ENCODE results near the gene ST3GAL6. TPM values are rescaled to one million over a fixed set of nuclear protein-coding genes. Genes with fewer than 3 reads are reported as not detected.
A peak's percentile ranks its signal among the peaks of the same experiment; 100 is the strongest.

Gene ST3GAL6
- total RNA-seq, 1 donor from 2014 or later: 46.8 TPM

DNA sequence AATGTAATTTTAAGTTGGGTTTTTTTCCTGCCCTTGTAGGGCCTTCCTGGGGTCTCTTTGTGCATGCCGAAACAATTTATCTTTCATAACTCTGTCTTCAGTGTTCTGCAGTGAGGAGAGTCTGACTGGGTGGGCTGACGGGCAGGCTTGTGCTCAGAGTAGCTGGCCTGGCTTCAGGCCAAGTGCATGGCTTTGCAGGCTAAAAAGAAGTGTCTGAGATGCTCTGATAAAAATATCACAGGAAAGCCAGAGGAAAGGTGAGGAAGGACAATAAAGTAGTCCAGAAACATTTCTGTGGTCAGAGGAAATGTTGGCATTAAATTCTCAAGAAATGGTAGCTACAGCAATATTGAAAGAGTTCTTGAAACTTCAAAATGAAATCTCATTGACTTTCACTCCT lies 25.5 kb downstream of the ST3GAL6 start:
- Mint-ChIP-seq H3K27ac (peak overlapping the region; percentile 88), H3K4me1 (ENCODE audit: low read depth) (peaks cover 13% of the 10 kb centered on the region), H3K27me3 (no peaks in the 10 kb centered on the region), H3K4me3 (ENCODE audit: low read depth) (no peak overlapping the region), H3K9me3 (ENCODE audit: low read depth) (no peaks in the 10 kb centered on the region), H3K36me3 (ENCODE audit: insufficient read depth) (peaks cover 28% of the 10 kb centered on the region)
- TF ChIP-seq, protein P1, sequence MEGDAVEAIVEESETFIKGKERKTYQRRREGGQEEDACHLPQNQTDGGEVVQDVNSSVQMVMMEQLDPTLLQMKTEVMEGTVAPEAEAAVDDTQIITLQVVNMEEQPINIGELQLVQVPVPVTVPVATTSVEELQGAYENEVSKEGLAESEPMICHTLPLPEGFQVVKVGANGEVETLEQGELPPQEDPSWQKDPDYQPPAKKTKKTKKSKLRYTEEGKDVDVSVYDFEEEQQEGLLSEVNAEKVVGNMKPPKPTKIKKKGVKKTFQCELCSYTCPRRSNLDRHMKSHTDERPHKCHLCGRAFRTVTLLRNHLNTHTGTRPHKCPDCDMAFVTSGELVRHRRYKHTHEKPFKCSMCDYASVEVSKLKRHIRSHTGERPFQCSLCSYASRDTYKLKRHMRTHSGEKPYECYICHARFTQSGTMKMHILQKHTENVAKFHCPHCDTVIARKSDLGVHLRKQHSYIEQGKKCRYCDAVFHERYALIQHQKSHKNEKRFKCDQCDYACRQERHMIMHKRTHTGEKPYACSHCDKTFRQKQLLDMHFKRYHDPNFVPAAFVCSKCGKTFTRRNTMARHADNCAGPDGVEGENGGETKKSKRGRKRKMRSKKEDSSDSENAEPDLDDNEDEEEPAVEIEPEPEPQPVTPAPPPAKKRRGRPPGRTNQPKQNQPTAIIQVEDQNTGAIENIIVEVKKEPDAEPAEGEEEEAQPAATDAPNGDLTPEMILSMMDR (IDR thresholded peaks at IDR 0.05; ENCODE audit: unreplicated experiment): no peak
- DNase-seq (ENCODE audit: low spot score, unreplicated experiment): no peak

DNA sequence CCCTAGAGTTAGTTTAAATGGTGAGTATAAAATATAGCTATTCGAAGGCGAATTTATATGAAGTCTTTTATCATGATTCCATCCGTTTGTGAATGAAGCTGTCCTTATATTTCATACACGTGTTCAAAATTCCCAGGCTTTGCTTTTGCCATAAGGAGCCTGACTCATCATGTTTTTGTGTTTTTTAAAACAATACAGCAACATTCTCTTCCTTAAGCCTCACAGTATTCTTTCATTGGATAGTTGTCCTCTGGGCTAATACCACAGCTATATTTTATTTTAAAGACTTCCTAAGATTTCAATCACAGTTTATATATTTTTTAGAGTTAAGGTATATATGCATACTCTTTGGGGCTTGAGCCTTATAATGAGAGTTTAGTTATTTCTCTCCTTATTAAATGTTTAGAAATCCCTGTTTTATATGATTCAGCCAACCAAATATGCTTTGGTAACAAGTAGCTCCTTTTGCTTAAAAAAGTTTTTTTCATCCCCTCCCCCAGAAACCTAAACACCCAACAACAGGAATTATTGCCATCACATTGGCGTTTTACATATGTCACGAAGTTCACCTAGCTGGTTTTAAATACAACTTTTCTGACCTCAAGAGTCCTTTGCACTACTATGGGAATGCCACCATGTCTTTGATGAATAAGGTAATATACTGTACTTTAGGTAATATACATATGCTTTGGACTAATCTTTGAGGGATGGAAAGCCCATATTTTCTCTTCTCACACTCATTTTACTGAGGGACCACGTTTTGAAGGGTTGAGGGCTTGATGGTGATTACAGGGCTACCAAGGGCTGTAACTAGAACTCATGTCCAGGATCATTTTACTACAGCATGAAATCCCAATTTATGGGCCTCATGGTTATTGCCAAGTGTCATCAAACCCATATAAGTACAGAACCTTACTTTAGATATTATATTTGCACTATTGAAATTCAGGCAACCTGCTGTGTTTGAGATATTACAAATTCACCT lies 28.5 kb downstream of the ST3GAL6 start:
- no peak overlapping the region for H3K27ac Mint-ChIP-seq
- no peaks in the 10 kb centered on the region for H3K9me3 Mint-ChIP-seq (ENCODE audit: low read depth)
- H3K36me3 Mint-ChIP-seq (ENCODE audit: insufficient read depth): peaks cover 21% of the 10 kb centered on the region
- TF ChIP-seq, protein P1 (IDR thresholded peaks at IDR 0.05; ENCODE audit: unreplicated experiment): no peak
- DNase-seq (ENCODE audit: low spot score, unreplicated experiment): no peak
- peaks cover 14% of the 10 kb centered on the region for H3K4me1 Mint-ChIP-seq (ENCODE audit: low read depth)
- no peak overlapping the region for H3K4me3 Mint-ChIP-seq (ENCODE audit: low read depth)
- H3K27me3 Mint-ChIP-seq: no peaks in the 10 kb centered on the region

DNA sequence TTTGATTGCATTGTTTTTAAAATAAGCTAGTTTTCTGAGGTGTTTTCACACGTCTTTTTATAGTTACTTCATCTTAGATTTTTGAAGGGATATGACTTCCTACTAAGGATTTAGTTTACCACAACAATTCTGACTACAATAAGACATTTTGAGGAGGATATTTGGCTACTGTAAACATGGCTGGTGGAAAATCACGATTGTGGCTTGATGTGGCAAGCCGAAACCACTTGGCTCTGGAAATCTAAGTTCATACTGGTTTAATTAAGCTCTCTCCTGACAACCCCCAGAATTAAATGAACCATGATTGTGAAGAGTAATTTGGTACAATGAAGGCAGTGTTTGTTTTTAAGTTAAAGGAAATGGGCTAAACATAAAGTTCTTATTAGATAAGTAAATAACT lies 30.8 kb downstream of the ST3GAL6 start:
- Mint-ChIP-seq H3K27ac (peak overlapping the region; percentile 54), H3K4me3 (ENCODE audit: low read depth) (no peak overlapping the region), H3K9me3 (ENCODE audit: low read depth) (no peaks in the 10 kb centered on the region), H3K4me1 (ENCODE audit: low read depth) (peaks cover 8% of the 10 kb centered on the region), H3K27me3 (no peaks in the 10 kb centered on the region), H3K36me3 (ENCODE audit: insufficient read depth) (peaks cover 19% of the 10 kb centered on the region)
- no peak for DNase-seq (ENCODE audit: low spot score, unreplicated experiment)
- TF ChIP-seq, protein P1 (IDR thresholded peaks at IDR 0.05; ENCODE audit: unreplicated experiment): no peak

DNA sequence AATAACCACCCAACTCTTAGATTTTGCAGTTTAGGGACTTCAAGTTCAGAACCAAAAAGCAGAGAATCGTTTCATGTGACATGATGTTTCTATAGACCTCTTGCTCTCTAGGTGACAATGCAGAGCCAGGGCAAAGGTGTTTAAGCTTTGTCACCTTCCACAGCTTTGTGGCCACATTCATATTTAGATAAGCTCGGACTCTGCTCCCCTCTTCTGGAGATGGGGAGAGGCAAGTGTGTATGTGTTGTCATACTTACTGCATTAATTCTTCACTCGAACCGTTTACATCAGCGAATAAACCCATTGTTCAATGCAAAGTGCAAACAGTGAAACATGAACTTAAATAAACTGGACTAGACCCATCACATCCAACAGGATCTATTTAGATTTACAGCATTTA lies 33.2 kb downstream of the ST3GAL6 start:
- no peak for DNase-seq (ENCODE audit: low spot score, unreplicated experiment)
- H3K4me1 Mint-ChIP-seq (ENCODE audit: low read depth): peaks cover 8% of the 10 kb centered on the region
- TF ChIP-seq, protein P1 (IDR thresholded peaks at IDR 0.05; ENCODE audit: unreplicated experiment): no peak
- H3K4me3 Mint-ChIP-seq (ENCODE audit: low read depth): no peak overlapping the region
- H3K36me3 Mint-ChIP-seq (ENCODE audit: insufficient read depth): peaks cover 22% of the 10 kb centered on the region
- no peaks in the 10 kb centered on the region for H3K9me3 Mint-ChIP-seq (ENCODE audit: low read depth)
- no peaks in the 10 kb centered on the region for H3K27me3 Mint-ChIP-seq
- H3K27ac Mint-ChIP-seq: peak overlapping the region; percentile 91

DNA sequence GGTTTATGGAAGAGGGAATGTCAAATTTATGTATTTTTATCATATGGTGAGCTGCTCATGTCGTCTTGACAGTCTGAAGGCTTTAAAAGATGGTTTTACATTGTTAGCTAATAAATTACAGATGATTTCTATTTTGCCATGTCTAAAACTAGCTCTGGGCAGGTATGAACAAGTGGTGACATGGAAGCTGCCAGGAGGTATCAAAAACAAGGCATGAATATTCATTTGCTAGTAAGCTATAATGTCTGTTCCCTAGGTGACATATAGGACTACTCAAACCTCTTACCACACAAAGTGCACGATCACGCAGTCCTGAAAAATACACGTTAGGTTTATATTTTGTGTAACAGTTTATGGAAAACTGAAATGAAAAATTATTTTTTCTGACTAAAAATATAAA lies 34.8 kb downstream of the ST3GAL6 start:
- peaks cover 29% of the 10 kb centered on the region for H3K36me3 Mint-ChIP-seq (ENCODE audit: insufficient read depth)
- H3K4me3 Mint-ChIP-seq (ENCODE audit: low read depth): no peak overlapping the region
- no peaks in the 10 kb centered on the region for H3K9me3 Mint-ChIP-seq (ENCODE audit: low read depth)
- TF ChIP-seq, protein P1 (IDR thresholded peaks at IDR 0.05; ENCODE audit: unreplicated experiment): no peak
- DNase-seq (ENCODE audit: low spot score, unreplicated experiment): no peak
- peaks cover 8% of the 10 kb centered on the region for H3K4me1 Mint-ChIP-seq (ENCODE audit: low read depth)
- H3K27ac Mint-ChIP-seq: peak overlapping the region; percentile 54
- H3K27me3 Mint-ChIP-seq: no peaks in the 10 kb centered on the region
